HEK293T (cell line): Measurements from ENCODE around the gene ADCY9.
"Not testable (repeated sequence)": the region's sequence is repeated elsewhere in the genome, so short reads cannot be mapped to it uniquely, and the experiment has no call there.

Source experiments
- BHLHE40 ChIP-seq: fragments of 450-650 bp; IDR thresholded peaks from 2 replicates; pipeline ENCODE4 v1.6.1; 2016; ENCODE audit warnings: mild to moderate bottlenecking, moderate library complexity, borderline replicate concordance
- FOXK2 ChIP-seq: fragments of 450-650 bp; IDR thresholded peaks from 2 replicates; pipeline ENCODE4 v1.6.1; 2016; ENCODE audit warnings: mild to moderate bottlenecking
- HDGF ChIP-seq: fragments of 450-650 bp; IDR thresholded peaks from 2 replicates; pipeline ENCODE4 v1.6.1; 2017; ENCODE audit warnings: antibody characterized with exemption, borderline replicate concordance
- PKNOX1 ChIP-seq: fragments of 450-650 bp; IDR thresholded peaks from 2 replicates; pipeline ENCODE4 v1.6.1; 2016
- SUZ12 ChIP-seq: fragments of 450-650 bp; IDR thresholded peaks from 2 replicates; pipeline ENCODE4 v1.6.1; 2016; ENCODE audit warnings: mild to moderate bottlenecking
- TARDBP ChIP-seq: fragments of 450-650 bp; IDR thresholded peaks from 2 replicates; pipeline ENCODE4 v1.6.1; 2016

GRCh38 chr16:4045561-4045960 is 70.7 kb downstream of the ADCY9 start:
- TF ChIP-seq SUZ12, BHLHE40, TARDBP, HDGF, FOXK2, PKNOX1: not testable (repeated sequence)
